Natural killer cell (primary cell): ENCODE data around the gene SLC4A5. TPM values are rescaled to one million over a fixed set of nuclear protein-coding genes. Genes with fewer than 3 reads are reported as not detected.

Experiments
- ATAC-seq, 3 donors: fragments of 150-1000 bp in 2 of 3; fragments of 200-7000 bp in 1 of 3; cut with Tn5 transposase; 1 replicate in 1 of 3; 2 replicates in 2 of 3; pipeline ENCODE4 v1.10.0; 2021; ENCODE audit warnings: mild to moderate bottlenecking in 2 of 3, moderate library complexity in 2 of 3
- DNase-seq, 2 donors: peaks; one replicate each; pipeline versions ENCODE4 v3.0.0 to v3.0.0-alpha.2; 2013 to 2021; ENCODE audit warnings: mixed read lengths in 1 of 2
- H3K27ac ChIP-seq: one replicate; pipeline ENCODE4 v1.5.1; 2013; ENCODE audit warnings: mild to moderate bottlenecking, low read length
- H3K27me3 ChIP-seq: one replicate; pipeline ENCODE4 v1.6.1; 2013; ENCODE audit warnings: low read length; ENCODE audit not compliant: control insufficient read depth, insufficient read depth
- H3K36me3 ChIP-seq: one replicate; pipeline ENCODE4 v1.6.1; 2013; ENCODE audit warnings: low read length; ENCODE audit not compliant: control insufficient read depth, insufficient read depth
- H3K4me1 ChIP-seq: one replicate; pipeline ENCODE4 v1.6.1; 2013; ENCODE audit warnings: low read length; ENCODE audit not compliant: control insufficient read depth, insufficient read depth
- H3K4me3 ChIP-seq: one replicate; pipeline ENCODE4 v1.5.1; 2013; ENCODE audit warnings: low read length
- H3K9me3 ChIP-seq: one replicate; pipeline ENCODE4 v1.6.1; 2013; ENCODE audit warnings: low read length; ENCODE audit not compliant: control insufficient read depth, insufficient read depth
- H3K27ac Mint-ChIP-seq, 2 donors: one replicate each; pipeline ENCODE4 v1.8.0; 2022; ENCODE audit warnings: mild to moderate bottlenecking in 2 of 2, mixed read lengths in 2 of 2, moderate library complexity in 1 of 2
- H3K27me3 Mint-ChIP-seq, 2 donors: one replicate each; pipeline ENCODE4 v1.8.0; 2022; ENCODE audit warnings: low read depth in 2 of 2, mixed read lengths in 2 of 2
- H3K36me3 Mint-ChIP-seq: one replicate; pipeline ENCODE4 v1.8.0; 2022; ENCODE audit warnings: mixed read lengths
- H3K4me1 Mint-ChIP-seq, 2 donors: one replicate each; pipeline ENCODE4 v1.8.0; 2022; ENCODE audit warnings: mixed read lengths in 2 of 2
- H3K4me3 Mint-ChIP-seq: one replicate; pipeline ENCODE4 v1.8.0; 2022; ENCODE audit warnings: mild to moderate bottlenecking, moderate library complexity, mixed read lengths
- H3K9me3 Mint-ChIP-seq, 2 donors: one replicate each; pipeline ENCODE4 v1.8.0; 2022; ENCODE audit warnings: mixed read lengths in 2 of 2
- CTCF ChIP-seq: fragments of 200-600 bp; IDR thresholded peaks from one replicate; pipeline ENCODE4 v1.8.0; 2022; ENCODE audit warnings: antibody characterized with exemption
- WGBS: methylation state at CpG from one replicate; pipeline ENCODE4 v1.1.7; 2013; ENCODE audit warnings: missing lambda C conversion rate; ENCODE audit not compliant: insufficient coverage; 5-methylcytosine and 5-hydroxymethylcytosine counted together
- intact Hi-C: fragments of 100-400 bp; cut with micrococcal nuclease; formaldehyde crosslinking; loops from one replicate; pipeline ENCODE4 v1.14.2; 2022
- total RNA-seq, 4 donors: library from RNA; stranded (reverse); fragments of 120-200 nt in 1 of 4; gene quantifications; one replicate each; pipeline versions ENCODE4 v1.2.3 to v1.2.4, GENCODE V29; 2013 to 2022

SLC4A5 gene
- total RNA-seq, 3 donors from 2014 or later (not counting 1 experiment from before 2014, with no cell fraction given), result 5.3 to 8.4 (median 8.0) TPM

- Histone ChIP-seq H3K36me3 (no peaks in the 10 kb centered on the region), H3K4me3 (peak overlapping the region; percentile 66), H3K27me3 (no peaks in the 10 kb centered on the region), H3K4me1 (peaks cover 11% of the 10 kb centered on the region), H3K9me3 (no peaks in the 10 kb centered on the region), H3K27ac (peak overlapping the region; percentile 96)
- no peak for DNase-seq
- Mint-ChIP-seq H3K4me3 (peak overlapping the region; percentile 94), H3K9me3 (no peaks in the 10 kb centered on the region), H3K27ac (peak overlapping the region; percentile 92 to 93), H3K27me3 (peaks cover 0 to 6% of the 10 kb centered on the region in 2 donors), H3K4me1 (peaks cover 5 to 6% of the 10 kb centered on the region in 2 donors), H3K36me3 (no peaks in the 10 kb centered on the region)
- 0% methylated on average over 11 of the region's 11 CpGs for WGBS
- peak in 1 of 3 donors; percentile 24 for ATAC-seq
- intact Hi-C loops, result loop anchor here (5.0 kb wide), 1 partner anchor 61 kb away; no protein-coding TSS in a partner anchor
- no peak for TF ChIP-seq CTCF
Measured at GRCh38 chr2:74391209-74391579, 48.0 kb upstream of the SLC4A5 start.

GRCh38 chr2:74390606-74391005 is 47.4 kb upstream of the SLC4A5 start:
- Histone ChIP-seq H3K36me3 (peaks cover under 1% of the 10 kb centered on the region), H3K4me3 (no peak overlapping the region), H3K4me1 (peaks cover 11% of the 10 kb centered on the region), H3K9me3 (no peaks in the 10 kb centered on the region), H3K27ac (no peak overlapping the region), H3K27me3 (no peaks in the 10 kb centered on the region)
- Mint-ChIP-seq H3K36me3 (no peaks in the 10 kb centered on the region), H3K4me1 (peaks cover 5 to 6% of the 10 kb centered on the region in 2 donors), H3K9me3 (no peaks in the 10 kb centered on the region), H3K27me3 (peaks cover 0 to 6% of the 10 kb centered on the region in 2 donors), H3K27ac (no peak overlapping the region), H3K4me3 (peak overlapping the region; percentile 94)
- TF ChIP-seq CTCF, result no peak
- DNase-seq (no peak), ATAC-seq (no peak)
- 81% methylated on average over 5 of the region's 5 CpGs for WGBS
- intact Hi-C loops, result loop anchor here (5.0 kb wide), 1 partner anchor 62 kb away; no protein-coding TSS in a partner anchor

GRCh38 chr2:74387346-74387745 is 44.1 kb upstream of the SLC4A5 start:
- no peaks in the 10 kb centered on the region for H3K9me3 ChIP-seq
- intact Hi-C loops, result no loop called here

More at GRCh38 chr2:74387346-74387745, 44.1 kb upstream of the SLC4A5 start:
- Histone ChIP-seq H3K4me3 (no peak overlapping the region), H3K27me3 (no peaks in the 10 kb centered on the region), H3K36me3 (peaks cover 8% of the 10 kb centered on the region), H3K4me1 (peaks cover 11% of the 10 kb centered on the region), H3K27ac (no peak overlapping the region)
- Mint-ChIP-seq H3K27me3 (no peaks in the 10 kb centered on the region), H3K36me3 (no peaks in the 10 kb centered on the region), H3K4me1 (peaks cover 5 to 6% of the 10 kb centered on the region in 2 donors), H3K9me3 (no peaks in the 10 kb centered on the region), H3K27ac (no peak overlapping the region), H3K4me3 (no peak overlapping the region)
- no peak for TF ChIP-seq CTCF
- 95% methylated on average over 1 of the region's 1 CpG for WGBS
- DNase-seq (no peak), ATAC-seq (no peak)
